ENCODE data around the gene PCDH12.

Gene PCDH12

GRCh38 chr5:141909212-141909611 lies 48.8 kb downstream of the PCDH12 start:
- no peak for TF ChIP-seq CTCF (IDR thresholded peaks at IDR 0.05; ENCODE audit: insufficient read depth, missing control alignments)
- FAIRE-seq, result no peak
- no peak for DNase-seq (ENCODE audit: insufficient read length, low spot score)

GRCh38 chr5:141908796-141909195 lies 49.2 kb downstream of the PCDH12 start:
- no peak for DNase-seq (ENCODE audit: insufficient read length, low spot score)
- no peak for FAIRE-seq
- TF ChIP-seq CTCF (IDR thresholded peaks at IDR 0.05; ENCODE audit: insufficient read depth, missing control alignments), result no peak

GRCh38 chr5:141906972-141907371 lies 51.0 kb downstream of the PCDH12 start:
- FAIRE-seq (no peak), DNase-seq (ENCODE audit: insufficient read length, low spot score) (no peak)
- no peak for TF ChIP-seq CTCF (IDR thresholded peaks at IDR 0.05; ENCODE audit: insufficient read depth, missing control alignments)

GRCh38 chr5:141906517-141906916 lies 51.5 kb downstream of the PCDH12 start:
- FAIRE-seq, result no peak
- no peak for DNase-seq (ENCODE audit: insufficient read length, low spot score)
- no peak for TF ChIP-seq CTCF (IDR thresholded peaks at IDR 0.05; ENCODE audit: insufficient read depth, missing control alignments)

- no peak for TF ChIP-seq CTCF (IDR thresholded peaks at IDR 0.05; ENCODE audit: insufficient read depth, missing control alignments)
- DNase-seq (ENCODE audit: insufficient read length, low spot score) (no peak), FAIRE-seq (no peak)
Observed at GRCh38 chr5:141904551-141904950, 53.5 kb downstream of the PCDH12 start.

GRCh38 chr5:141903261-141903660 lies 54.7 kb downstream of the PCDH12 start:
- no peak for FAIRE-seq
- no peak for DNase-seq (ENCODE audit: insufficient read length, low spot score)

More at GRCh38 chr5:141903261-141903660, 54.7 kb downstream of the PCDH12 start:
- TF ChIP-seq CTCF (IDR thresholded peaks at IDR 0.05; ENCODE audit: insufficient read depth, missing control alignments), result no peak

All from D721Med (cell line).